Activated CD4-positive, alpha-beta T cell treated with anti-CD3 and anti-CD28 coated beads, Interleukin-2, amount 50 U/mL, for 1 hour (primary cell): Measurements from ENCODE around the gene ZFHX2.
"Not testable (repeated sequence)": the region's sequence is repeated elsewhere in the genome, so short reads cannot be mapped to it uniquely, and the experiment has no call there.

Source experiments
- DNase-seq: peaks from one replicate; pipeline ENCODE4 v3.0.0-alpha.2; 2020

The ZFHX2 gene

GRCh38 chr14:23538785-23539184 is 12.8 kb downstream of the ZFHX2 start:
- no peak for DNase-seq

DNA sequence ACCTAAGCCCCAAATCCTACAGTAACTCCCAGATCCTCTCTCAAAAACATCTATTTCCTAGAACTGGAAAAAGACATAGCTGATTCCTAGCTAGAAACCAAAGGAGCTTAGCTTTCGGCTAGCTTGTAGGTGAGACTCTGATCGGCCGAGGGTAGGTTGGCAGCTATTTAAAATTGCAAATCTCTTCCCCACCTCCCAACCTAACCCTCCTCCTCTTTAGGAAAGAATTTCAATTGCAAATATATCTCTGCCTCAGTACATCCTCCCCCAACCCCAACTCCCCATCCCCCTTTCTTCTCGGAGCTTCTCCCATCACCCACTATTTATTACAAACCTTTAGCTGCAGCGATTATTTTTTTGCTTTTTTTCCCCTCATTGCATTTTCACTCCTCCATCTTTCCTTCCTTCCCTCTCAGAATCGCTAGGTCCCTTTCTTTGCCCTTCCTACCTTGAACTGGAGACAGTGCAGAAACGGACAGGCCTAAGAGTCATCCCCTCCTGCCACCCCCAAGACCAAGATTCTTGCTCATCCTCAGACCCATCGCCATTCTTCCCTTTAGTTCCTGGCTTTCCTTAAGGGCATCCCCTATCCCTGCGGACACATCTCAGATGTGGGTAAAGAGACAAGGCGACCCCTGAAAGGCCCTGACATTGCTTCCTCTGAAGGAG is 13.4 kb downstream of the ZFHX2 start:
- no peak for DNase-seq

DNA sequence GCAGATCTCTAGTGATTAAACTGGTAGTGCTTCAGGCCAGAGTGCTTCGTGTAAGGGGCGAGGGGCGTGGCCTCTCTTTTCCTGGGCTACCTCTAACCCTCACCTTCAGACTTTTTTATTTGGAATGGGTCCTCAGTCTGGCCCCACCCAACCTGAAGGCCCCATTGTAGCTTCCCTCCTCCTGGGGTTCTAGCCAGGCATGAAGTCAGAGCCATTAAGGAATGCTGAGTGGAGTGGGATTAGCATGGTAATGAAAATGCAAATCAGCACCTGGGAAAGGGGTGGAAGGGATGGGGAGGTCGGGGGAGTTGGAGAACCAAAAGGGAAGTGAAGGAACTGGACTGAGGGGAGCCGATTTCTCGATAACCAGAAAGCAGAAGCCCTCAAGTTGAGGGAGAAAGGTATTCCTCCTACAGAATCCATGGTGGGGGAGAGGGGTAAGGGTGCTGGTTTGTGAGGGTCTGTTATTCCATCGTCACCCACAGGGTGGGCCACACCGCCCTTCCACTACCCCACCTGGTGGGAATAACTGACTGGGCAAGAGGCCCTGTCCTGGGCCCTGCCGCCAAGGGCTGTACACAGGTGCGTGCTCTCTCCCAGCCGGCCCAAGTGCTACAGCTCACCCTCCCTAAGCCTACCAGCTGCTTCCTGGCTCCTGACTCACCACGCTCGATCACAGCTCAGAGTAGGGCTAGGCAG is 14.1 kb downstream of the ZFHX2 start:
- no peak for DNase-seq

DNA sequence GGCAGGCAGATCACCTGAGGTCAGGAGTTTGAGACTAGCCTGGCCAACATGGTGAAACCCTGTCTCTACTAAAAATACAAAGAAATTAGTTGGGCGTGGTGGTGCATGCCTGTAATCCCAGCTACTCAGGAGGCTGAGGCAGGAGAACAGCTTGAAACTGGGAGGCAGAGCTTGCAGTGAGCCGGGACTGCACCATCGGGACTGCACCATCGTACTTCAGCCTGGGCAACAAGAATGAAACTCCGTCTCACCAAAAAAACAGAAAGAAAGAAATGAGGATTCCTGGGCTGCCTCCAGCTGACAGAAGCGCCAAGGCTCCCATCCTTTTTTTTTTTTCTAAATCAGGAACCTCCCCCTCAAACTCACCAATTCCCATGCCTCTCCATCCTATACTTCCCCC is 14.7 kb downstream of the ZFHX2 start:
- DNase-seq, result not testable (repeated sequence)

GRCh38 chr14:23536494-23536893 is 15.1 kb downstream of the ZFHX2 start:
- no peak for DNase-seq

DNA sequence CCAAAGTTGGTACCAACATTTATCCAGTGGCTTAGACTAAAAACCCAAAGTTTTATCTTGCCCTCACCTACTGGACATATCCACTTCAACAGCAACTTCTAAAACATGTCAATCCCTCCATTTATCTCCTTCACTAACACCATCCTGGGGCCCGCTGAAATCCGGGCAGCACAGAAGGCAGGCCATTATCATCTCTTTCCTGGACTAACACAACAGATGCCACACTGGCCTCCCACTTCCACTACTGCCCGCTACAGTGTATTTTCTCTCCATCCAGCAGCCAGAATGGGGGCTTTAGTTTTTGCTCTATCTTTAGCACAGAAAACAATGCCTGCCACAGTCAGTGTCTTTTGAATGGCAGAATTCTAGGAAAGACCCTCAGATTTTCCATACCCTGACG is 15.6 kb downstream of the ZFHX2 start:
- DNase-seq, result no peak

- DNase-seq, result no peak
These were observed 17.7 kb downstream of the ZFHX2 start for GRCh38 chr14:23533652-23534435.

GRCh38 chr14:23532658-23533057 is 18.9 kb downstream of the ZFHX2 start:
- DNase-seq, result no peak

DNA sequence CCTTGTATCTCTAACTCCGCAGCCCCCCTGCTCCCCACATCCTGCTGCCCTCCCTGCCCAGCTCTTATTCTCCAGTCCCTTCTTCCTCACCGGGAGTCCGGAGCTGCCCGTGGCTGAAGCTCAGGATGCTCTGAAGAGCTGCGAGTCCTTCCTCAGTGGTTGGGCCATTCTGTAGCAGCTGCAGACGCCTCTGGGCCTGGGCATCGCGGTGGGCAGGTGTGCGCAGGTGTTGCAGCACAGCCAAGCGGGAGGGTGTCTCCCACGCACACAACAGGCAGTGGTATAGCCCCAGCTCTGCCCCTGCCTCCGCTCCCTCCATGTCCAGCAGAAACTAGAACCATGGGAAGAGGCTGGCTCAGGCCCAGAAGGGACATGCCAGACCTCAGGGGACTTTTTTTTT is 20.2 kb downstream of the ZFHX2 start:
- DNase-seq, result no peak

- no peak for DNase-seq
These were observed 21.1 kb downstream of the ZFHX2 start for GRCh38 chr14:23530375-23531055.

- DNase-seq, result no peak
These were observed 22.5 kb downstream of the ZFHX2 start for GRCh38 chr14:23529016-23529415.

- no peak for DNase-seq
These were observed 23.0 kb downstream of the ZFHX2 start for GRCh38 chr14:23528555-23528954.

GRCh38 chr14:23525611-23526010 is 26.0 kb downstream of the ZFHX2 start:
- DNase-seq, result no peak

GRCh38 chr14:23524954-23525353 is 26.6 kb downstream of the ZFHX2 start:
- DNase-seq, result no peak

GRCh38 chr14:23523229-23524016 is 28.1 kb downstream of the ZFHX2 start:
- no peak for DNase-seq

DNA sequence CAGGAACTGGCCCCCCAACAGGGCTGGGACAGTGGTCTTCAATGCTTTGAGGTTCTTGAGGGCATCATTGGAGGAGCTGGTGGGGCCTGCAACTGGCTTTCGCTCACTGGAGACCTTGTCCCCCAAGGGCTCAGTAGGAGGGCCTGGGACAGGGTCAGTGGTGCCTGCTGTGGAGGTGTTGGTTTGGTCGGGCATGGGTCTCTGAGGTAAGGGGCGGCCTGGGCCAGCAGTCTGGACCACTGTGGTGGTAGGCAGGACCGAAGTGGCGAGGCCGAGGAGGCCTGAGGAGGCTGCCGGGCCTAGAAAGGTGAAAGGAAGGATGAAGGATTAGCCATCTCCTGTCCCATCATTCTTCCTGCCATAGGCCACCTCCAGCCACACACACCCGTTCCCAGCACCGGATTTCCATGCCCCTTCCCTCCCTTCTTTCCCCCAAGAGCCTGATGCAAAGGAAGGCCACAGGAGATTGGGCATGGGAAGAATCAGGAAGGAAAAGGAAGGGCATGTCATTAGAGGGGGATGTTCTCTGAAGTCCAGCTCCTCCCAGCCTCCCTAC is 28.8 kb downstream of the ZFHX2 start:
- no peak for DNase-seq

GRCh38 chr14:23521785-23522640 is 29.6 kb downstream of the ZFHX2 start:
- DNase-seq, result no peak

- no peak for DNase-seq
These were observed 30.5 kb downstream of the ZFHX2 start for GRCh38 chr14:23520899-23521533.

GRCh38 chr14:23518709-23519108 is 32.9 kb downstream of the ZFHX2 start:
- DNase-seq, result no peak

DNA sequence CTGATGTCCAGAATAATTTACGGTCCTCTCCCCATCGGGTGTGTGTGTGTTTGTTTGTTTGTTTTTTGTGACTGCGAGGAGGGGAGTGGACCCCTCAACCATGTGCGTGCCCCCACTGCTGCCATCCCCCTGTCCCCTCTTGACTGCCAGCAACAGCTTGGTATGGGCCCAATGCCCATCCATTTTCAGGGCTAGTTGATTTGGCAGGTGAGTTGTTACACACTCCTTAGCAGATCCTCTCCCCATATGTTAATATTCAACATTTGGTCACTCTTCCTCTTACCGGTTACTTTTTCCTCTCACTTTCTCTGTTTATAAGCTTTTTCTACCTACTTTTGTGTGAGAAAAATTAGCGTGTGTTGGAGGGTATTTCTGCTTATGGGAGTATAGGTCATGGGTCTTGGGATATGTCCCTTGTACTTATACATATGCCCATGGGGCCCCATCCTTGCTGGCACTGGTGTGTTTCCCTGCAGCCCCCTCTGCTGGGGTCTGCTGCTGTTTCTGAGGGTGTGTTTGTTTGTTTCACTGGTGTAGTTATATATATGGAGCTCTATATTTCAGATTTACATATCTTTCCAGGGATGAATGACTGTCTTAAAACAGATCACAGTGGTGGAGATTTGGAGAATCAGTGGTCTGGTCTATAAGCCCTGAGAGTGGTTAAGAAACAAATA is 33.8 kb downstream of the ZFHX2 start:
- no peak for DNase-seq
